HuH-7 (cell line): Measurements from ENCODE around the gene MOB1B.

Experiments used
- DNase-seq: peaks from one replicate; pipeline ENCODE4 v3.0.0; 2011; ENCODE audit warnings: low spot score

Gene MOB1B

DNA sequence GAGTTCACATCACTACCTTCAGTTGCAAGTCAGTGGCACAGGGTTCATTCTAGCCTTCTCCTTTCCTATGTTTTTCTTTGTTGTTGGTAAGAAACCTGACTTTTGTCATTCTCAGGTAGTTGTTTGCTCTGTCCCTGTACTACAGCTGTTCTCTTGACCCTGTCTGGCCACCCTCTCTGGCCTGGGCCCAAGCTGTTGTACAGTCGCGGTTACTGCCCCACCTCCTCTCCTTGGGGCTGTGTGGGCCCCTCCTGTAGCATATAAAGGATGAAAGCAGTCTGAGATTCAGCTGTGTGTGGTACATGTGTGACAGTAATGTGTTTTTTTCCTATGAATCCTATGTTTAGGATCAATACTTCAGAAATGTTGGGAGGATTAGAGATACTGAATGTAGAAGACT is 12.5 kb downstream of the MOB1B start:
- no peak for DNase-seq

DNA sequence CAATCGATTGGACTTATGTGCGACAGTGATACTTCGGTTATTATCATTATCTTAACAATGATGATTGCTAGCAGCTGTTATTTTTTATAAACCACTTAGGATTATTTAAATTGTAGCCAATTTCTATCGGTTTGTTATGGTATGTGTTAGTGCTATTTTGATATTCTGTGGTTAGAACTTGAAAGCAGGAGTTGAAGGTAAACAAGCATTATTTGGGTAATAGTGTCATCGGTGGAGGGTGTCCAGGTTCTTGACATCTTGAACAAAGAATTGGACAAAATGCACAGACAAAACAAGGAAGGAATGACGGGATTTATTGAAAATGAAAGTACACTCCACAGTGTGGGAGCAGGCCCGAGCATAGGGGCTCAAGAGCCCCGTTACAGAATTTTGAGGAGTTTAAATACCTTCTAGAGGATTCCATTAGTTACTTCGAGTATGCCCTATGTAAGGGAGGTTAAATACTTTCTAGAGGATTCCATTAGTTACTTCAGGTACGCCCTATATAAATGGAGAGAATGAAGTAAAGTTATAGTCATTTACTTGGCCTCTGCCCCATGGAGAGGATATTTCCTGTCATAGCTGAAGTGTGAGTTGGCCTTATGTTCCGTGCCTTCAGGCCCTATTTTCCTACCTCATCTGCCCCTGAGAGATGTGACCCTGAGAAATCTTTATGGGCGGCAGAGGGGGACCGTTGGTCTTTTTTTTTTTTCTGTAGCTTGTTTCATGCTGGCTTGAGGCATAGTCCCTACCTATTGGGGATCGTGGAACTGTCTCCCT is 13.1 kb downstream of the MOB1B start:
- DNase-seq, result no peak

DNA sequence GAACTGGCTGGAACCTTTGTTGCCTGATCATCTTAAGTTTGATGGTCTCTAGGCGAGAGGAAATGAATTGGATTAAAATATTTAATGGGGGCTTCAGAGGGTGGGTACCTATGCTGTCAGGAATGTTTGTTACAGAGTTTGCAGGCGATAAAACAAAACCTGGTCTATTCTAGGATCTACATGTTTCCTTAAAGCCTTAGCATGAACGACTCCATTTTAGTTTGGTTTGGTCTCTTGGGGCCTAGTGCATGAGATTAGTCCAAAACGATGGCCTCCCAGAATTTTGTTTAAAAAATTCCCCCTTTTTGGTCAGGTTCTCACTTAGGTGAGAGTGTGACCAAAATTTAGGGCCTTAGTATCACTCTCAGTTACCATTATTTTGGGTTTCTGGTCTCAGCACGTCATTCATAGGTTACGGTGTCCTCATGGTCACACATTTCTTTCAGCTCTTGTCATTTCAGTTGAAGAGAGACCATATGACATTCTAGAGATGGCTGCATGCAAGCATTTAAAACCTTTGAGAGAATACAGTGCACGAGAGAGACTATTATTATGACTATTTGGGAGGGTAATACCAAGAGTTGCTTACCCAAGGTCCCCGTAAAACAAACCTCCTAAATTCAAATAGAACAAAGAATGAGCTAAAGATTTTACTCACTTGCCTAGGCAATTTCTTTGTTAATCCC is 13.8 kb downstream of the MOB1B start:
- DNase-seq, result no peak

DNA sequence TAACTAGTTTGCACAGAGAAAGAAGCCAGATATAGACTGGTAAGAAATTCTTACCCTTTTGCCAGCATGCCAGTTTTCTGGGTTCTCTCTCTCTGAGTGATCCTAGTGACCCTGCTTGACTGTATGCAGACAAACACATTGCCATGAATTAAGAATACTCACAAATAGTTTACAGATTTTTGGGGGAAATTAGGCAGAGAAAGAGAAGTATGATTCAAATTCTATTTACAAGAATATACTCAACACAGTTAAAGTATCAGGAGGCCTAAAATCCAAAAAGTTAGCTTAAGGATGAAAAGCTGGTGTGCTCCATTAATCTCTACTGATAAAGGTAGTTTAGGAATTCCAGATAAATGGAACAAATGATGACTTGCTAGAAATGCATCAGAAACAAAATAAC is 18.4 kb downstream of the MOB1B start:
- DNase-seq, result no peak

DNA sequence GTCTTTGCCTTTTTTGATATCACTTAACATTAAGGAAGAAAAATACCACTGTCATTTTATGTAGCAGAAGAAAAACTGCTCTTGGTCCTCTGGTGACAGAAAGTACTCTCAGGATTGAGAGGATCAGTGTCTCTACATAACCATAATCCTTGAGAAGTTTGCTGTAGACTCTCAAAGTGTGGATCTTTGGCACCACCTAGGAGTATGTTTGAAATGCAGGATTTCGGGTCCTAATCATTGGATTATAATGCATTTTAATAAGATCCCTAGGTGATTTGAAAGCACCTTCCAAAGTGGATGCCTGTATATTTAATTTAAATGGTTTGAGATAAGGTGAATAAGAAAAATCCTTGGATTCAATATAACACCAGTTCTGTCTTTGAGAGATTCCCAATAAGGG is 23.2 kb downstream of the MOB1B start:
- no peak for DNase-seq

DNA sequence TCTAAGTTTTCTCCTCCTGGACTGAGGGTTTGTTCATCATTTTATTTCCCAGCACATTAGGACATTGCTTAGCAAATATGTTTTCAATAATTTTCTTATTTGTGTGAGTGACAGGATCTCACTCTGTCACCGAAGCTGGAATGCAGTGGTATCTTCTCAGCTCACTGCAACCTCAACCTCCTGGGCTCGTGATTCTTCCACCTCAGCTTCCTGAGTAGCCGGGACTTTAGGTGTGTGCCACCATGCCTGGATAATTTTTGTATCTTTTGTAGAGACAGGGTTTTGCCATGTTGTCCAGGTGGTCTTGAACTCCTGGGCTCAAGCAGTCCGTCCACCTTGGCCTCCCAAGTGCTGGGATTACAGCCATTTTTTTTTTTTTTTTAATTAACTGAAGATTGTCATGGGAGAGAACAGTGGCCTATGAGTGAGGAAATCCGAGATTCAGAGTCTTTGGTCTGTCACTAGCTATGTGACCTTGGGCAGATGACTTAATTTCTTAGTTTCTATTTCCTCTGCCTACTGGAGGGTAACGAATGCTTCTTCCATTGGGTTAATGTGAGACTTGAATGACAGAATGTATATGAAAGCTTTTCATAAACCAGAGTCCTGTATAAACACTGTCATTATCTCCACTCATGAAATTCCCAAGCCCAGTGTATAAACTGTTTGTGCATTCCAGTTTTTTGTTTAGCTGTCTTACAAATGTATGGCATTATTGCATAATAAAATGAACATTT is 23.9 kb downstream of the MOB1B start:
- DNase-seq, result no peak

DNA sequence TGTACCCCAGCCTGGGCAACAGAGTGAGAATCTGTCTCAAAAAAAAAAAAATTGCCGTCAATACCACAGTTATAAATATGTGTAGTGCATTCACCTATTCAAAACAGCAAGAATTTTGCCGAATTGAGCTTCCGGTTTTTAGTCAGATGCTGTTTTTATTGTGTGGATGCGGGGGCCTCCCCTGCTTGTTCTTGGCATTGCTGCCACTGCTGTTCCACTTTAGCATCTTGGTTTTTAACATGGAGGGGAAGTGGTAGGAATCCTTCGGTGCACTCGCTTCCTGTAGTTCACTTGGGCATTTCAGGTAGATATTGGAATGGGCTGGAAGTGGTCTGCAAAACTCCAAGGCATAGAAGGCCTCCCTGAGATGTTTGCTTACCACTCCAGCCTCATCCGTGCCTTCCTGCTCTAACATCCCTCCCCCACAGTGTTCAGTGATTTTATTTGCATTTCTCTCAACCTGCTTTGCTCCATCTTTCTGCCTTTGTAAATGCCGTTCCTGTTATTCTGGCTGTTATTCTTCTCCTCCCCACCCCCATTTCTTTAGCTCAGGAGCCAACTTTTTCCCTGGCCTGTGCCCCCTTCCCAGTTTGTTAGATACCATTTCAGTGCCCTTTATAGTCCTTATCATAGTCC is 25.5 kb downstream of the MOB1B start:
- DNase-seq, result no peak

DNA sequence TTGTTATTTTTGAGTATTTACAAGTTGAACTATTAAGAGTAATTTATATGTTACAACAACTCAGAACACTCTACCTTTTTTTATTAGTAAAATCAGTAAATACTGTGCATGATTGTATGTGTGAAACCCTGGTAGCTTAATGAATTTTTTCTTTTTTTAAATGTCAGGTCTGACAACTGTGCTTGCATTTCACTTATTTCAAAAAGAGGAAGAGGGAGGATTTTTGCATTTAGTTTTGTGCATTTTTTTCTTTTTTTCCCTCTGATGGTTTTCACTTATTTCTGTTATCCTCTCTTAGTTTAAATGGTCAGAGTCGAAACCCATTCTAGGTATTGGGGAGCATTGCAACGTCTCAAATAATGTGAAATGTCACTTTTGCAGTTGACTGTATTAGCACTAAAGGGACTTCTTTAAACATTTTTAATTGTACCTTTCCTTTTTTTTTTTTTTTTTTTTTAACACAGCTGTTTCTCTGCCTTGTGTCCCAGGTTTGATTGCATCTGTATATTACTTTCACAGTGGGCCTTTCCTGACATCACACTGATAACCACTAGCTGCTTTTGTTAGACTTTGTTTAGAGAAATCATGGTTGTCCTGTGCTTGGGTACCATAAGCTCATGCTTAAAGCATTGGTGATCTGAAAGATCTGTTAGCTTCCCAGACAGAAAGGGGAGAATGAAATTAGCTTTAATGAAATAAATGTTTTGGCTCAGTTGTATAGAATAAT is 28.5 kb downstream of the MOB1B start:
- DNase-seq, result no peak

DNA sequence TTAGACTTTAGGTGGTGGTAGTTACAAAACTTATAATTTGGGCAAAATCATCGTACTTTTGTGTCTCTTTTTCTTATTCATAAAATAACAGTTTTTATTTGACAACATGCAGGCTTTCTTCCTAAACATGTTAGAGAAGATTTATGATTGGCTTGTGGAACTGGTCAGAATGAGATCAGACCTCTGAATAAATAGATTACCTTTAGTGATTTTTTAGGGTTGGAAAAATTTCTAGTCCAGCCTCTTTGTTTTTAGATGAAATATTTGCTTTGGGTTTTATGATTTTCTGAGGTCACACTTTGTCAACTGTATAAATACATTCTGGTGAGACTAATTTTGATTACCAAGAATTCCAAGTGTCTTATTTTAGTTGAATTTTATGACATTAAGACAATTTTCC is 29.2 kb downstream of the MOB1B start:
- DNase-seq, result no peak

DNA sequence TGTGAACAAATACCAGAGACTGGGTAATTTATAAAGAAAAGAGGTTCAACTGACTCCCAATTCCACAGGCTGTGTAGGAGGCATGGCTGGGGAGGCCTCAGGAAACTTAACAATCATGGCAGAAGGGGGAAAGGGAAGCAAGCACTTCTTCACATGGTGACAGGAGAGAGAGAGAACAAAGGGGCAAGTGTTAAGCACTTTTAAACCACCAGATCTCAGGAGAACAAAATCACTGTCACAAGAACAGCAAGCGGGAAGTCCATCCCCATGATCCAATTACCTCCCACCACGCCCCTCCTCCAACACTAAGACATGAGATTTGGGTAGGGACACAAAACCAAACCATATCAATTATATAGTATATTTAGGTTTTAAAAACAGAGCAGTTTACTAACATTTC is 30.8 kb downstream of the MOB1B start:
- DNase-seq, result no peak

DNA sequence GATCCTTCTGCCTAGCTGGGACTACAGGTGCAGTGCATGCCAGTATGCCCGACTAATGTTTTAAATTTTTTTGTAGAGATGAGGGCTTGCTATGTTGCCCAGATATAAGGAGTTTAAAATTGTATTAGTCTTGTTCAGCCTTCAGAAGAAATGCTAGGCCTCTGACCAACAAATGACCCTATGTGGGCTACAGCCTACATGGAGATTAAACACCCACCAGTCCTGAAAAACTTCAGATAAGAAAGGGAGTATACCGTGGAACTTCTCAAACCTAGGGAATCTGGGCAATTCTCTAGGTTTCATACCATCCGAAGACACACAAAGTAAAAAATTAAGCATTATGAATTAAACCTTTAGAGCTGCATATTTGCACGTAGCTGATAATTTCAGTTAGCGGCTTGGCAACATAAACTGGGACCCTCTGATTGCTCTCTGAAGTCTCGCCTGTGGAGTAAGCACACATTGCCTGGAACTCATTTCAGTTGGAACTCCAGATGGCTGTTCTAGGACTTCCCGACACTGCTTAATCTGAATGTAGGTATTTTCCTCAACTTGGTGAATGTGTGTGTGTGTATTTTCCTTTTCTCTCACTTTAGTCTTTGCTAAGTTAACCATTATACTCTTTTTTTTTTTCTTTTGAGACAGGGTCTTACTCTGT is 33.0 kb downstream of the MOB1B start:
- DNase-seq, result no peak

DNA sequence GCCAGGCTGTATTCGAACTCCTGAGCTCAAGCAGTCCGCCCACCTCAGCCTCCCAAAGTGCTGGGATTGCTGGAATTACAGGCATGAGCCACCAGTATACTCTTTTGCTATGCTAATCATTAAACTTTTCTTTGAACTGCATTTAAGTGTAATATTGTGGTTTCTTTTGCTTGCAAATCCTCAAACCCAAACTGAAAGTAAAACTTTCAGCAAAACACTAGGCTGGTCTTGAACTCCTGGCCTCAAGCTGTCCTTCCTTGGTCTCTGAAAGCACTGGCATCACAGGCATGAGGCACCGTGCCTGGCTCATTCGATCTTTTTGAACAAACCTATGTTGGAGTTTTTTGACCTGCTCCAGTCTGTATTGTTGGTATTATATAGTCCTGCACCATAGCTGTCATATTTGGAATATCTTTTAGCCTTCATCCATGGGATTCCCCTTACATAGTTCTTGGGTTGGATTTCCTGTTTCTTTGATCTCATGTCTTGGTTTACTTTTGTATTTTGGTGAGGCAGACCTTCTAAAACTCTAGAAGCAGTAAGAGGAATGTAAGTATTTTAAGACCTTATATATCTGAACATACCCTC is 34.1 kb downstream of the MOB1B start:
- no peak for DNase-seq

DNA sequence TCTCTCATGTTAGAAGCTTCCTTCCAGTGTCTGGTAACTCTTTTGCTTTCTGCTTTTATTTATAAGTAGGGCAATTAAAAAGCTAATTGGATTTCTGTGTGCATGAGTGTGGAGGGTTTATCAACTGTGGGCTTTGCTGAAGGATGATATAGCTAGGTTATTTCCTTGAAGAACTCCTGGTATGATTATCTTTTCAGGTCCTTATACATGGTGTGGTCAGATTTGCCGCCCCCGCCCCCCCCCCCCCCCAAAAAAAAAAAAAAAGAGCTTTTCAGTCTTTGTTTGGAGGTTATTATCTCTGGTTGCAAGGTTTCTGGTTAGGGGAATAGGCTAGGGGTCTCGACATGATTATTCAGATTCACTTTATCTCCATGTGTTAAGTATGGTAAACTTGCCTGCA is 35.9 kb downstream of the MOB1B start:
- DNase-seq, result no peak

DNA sequence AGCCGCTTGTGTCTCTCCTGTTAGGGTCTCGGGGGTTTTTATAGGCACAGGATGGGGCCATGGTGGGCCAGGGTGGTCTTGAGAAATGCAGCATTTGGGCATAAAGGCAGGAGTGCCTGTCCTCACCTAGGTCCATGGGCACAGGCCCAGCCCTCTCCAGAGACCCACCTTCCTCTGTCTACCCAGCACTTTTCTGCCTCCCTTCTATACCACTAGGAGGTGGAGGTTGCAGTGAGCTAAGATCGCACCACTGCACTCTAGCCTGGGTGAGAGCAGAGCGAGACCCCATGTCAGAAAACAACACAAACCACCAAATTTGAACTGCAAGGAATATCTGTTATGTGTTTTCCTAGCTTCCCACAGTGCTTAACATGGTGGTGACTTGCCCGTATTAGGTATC is 38.0 kb downstream of the MOB1B start:
- no peak for DNase-seq

DNA sequence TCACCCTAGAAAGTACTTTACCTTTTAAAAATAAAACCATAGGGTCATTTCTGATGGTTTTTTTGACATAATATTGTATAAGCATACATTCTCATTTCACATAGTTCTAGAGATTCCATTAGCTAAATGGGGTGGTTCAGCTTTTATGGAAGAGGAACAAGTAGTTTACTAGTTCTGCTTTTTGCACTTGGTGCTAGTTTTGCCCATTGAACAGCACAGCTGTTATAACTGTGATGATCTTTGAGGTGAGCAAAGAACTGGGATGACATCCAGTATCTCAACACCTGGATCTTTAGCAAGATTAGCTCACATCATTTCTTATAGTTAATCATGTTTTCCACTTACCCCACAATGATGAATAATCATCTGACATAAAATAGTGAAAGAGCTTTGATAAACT is 40.9 kb downstream of the MOB1B start:
- no peak for DNase-seq

DNA sequence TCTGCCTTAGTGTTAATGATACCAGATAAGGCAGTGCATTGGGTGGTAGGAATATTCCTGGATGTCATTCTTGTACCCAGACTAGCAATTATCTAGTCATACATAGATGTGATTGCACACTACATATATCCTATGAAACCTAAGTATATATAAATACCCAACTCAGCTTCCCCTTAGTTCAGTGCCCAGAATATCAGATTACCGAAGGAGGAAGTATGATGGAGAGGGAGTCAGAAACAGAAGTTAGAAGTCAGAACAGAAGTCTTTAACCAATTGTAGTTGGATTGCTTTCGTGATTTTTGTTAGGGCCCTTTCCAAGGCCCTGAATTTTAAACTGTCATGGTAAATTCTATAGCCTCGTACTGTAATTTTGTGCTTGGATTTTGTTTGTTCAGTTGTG is 42.9 kb downstream of the MOB1B start:
- no peak for DNase-seq

DNA sequence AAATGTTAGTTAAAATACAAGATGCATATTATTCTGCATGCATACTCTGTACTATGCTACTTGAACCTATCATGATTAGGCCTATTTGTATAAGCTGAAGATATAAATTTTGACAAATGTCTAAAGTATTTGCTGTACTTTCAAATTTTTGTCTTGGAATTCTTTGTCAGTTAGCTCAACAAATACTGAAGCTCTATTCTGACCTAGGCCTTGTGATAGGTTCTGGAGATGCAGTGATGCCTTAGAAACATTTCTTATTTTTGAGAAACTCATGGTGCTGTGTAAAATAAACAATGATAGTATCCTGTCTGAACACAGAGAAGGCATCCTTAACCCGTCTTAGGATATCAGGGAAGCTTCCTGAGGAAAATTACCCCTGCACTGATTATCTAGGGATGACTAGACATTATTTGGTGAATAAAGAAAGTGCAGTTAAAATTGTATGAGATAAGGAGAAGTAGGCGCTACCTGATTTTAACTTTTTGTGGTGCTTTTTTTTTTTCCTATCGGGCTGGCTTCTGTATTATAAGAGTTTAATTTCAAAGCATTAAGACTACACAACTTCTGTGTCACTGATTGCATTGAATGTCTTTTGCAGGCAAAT is 43.4 kb downstream of the MOB1B start:
- DNase-seq, result no peak

DNA sequence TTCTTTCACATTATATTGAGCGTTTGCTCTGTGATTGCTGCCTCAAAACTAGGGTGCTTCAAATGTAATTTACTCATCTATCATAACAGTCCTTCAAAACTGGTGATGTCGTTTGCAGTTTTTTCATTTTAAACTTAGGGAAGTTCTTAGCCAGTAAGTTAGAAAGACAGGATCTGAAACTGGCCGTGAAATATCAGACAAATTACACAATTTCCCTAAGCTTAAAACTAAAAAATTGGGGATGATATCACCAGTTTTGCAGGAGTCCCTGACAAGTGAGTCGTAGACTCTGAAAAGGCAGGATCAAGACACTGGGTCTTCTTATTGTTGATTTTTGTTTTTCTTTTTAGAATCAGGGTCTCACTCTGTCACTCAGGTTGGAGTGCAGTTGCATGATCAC is 44.8 kb downstream of the MOB1B start:
- DNase-seq, result no peak

DNA sequence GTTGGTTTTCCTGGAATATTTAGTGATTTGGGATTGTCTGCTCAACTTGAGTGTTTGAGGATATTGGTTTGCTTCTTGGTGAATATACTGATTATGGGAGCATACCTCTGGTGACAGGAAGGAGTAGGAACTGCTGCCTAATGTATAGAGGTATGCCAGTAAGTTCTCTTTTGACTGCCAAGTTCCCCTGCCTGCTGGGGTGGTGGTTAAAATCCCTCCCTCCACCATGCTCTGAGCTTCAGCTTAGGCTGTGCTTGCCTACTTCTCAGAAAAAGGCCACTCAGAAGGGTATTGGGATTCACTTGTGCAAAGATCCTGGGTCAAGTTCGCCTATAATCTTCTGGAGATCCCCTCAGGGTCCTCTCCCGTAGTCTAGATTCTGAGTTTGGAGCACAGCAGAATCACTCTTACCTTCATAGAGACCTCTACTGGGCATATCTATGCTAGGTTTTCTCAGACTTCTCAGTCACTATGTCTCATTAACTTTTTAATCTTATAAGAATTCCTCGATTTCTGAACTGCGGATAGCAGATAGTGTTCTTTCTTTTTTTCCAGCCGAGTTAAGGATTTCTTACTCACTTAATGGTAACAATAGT is 46.6 kb downstream of the MOB1B start:
- no peak for DNase-seq

DNA sequence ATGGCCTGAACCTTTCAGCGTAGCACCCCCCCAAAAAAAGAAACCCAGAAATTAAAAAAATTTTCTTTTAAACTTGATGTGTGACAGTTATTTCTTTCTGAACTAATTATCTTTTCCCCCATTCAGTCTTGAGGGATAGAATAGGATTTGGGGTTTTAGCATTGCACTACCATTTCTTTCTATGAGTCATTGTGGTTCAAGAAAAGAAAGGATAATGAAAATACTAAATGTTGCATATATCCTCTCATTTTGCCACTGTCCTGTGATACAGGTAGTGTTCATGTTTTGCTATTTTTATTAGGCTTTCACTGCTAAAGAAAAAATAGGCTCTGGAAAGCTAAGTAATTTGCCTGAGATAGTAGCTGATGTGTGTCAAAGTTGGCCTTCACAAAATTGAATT is 51.9 kb downstream of the MOB1B start:
- no peak for DNase-seq
